Lung (tissue), 12 donors: ENCODE data around the gene SLC41A3. TPM values are rescaled to one million over a fixed set of nuclear protein-coding genes. Genes with fewer than 3 reads are reported as not detected.

Experiments
- ATAC-seq: fragments of 200-7000 bp; cut with Tn5 transposase; one replicate; pipeline ENCODE4 v1.9.1; 2020; ENCODE audit warnings: moderate number of reproducible peaks; ENCODE audit not compliant: insufficient read depth, low FRiP score
- DNase-seq, 3 donors: peaks; one replicate each; pipeline ENCODE4 v3.0.0-alpha.2; 2013 to 2017
- H3K27ac ChIP-seq, 2 donors: one replicate each; pipeline ENCODE4 v1.5.1; 2013; ENCODE audit warnings: mild to moderate bottlenecking in 2 of 2, moderate library complexity in 2 of 2, control low read depth in 1 of 2, inconsistent platforms in 1 of 2, low read depth in 1 of 2, low read length in 1 of 2
- H3K27me3 ChIP-seq, 3 donors: one replicate each; pipeline ENCODE4 v1.5.1; 2013; ENCODE audit warnings: low read length in 2 of 3; ENCODE audit not compliant: control insufficient read depth in 3 of 3, insufficient read depth in 3 of 3
- H3K36me3 ChIP-seq, 4 donors: one replicate each; pipeline ENCODE4 v1.5.1; 2013; ENCODE audit warnings: low read length in 4 of 4, mild to moderate bottlenecking in 1 of 4, moderate library complexity in 1 of 4; ENCODE audit not compliant: control insufficient read depth in 4 of 4, insufficient read depth in 4 of 4
- H3K4me1 ChIP-seq, 5 donors: one replicate each; pipeline ENCODE4 v1.5.1; 2013; ENCODE audit warnings: low read length in 5 of 5, mild to moderate bottlenecking in 2 of 5, moderate library complexity in 1 of 5; ENCODE audit not compliant: control insufficient read depth in 5 of 5, insufficient read depth in 5 of 5
- H3K4me3 ChIP-seq: one replicate; pipeline ENCODE4 v1.5.1; 2013; ENCODE audit warnings: mild to moderate bottlenecking, control low read depth, moderate library complexity
- H3K9ac ChIP-seq, 2 donors: one replicate each; pipeline ENCODE4 v1.5.1; 2013; ENCODE audit warnings: low read length in 2 of 2, control low read depth in 1 of 2; ENCODE audit not compliant: insufficient read depth in 1 of 2
- H3K9me3 ChIP-seq, 4 donors: one replicate each; pipeline ENCODE4 v1.5.1; 2013; ENCODE audit warnings: low read length in 3 of 4, mild to moderate bottlenecking in 1 of 4, moderate library complexity in 1 of 4; ENCODE audit not compliant: control insufficient read depth in 4 of 4, insufficient read depth in 3 of 4
- WGBS, 2 donors: extraction: QIAGEN DNeasy Blood & Tissue Kit; methylation state at CpG; one replicate each; pipeline ENCODE4 v1.1.7; 2013; 5-methylcytosine and 5-hydroxymethylcytosine counted together
- polyA plus RNA-seq, 2 donors: library from polyadenylated mRNA; stranded (reverse); fragments of 200-250 nt; gene quantifications; one replicate each; pipeline ENCODE4 v1.2.1, GENCODE V29; 2013
- total RNA-seq, 2 donors: library from RNA; depleted of rRNA in 1 of 2; stranded (reverse); fragments of >200 nt in 1 of 2; gene quantifications; one replicate each; pipeline ENCODE4 v1.2.1, GENCODE V29; 2014 to 2021
- TF ChIP-seq, protein P1 (sequence below): IDR thresholded peaks from 2 replicates; pipeline ENCODE4 v1.5.1; 2012; ENCODE audit warnings: mild to moderate bottlenecking; ENCODE audit errors: control extremely low read depth, extremely low read depth
- donor health status: control.
- donor health status: control.
- donor health status: Bipolar disorder and iron deficiency.
- donor health status: healthy.
- donor health status: DM: yes; HTN: yes; CAD: no.

Gene SLC41A3
- total and polyA plus RNA-seq, 4 donors: 16.9 to 50.2 (median 34.8) TPM

DNA sequence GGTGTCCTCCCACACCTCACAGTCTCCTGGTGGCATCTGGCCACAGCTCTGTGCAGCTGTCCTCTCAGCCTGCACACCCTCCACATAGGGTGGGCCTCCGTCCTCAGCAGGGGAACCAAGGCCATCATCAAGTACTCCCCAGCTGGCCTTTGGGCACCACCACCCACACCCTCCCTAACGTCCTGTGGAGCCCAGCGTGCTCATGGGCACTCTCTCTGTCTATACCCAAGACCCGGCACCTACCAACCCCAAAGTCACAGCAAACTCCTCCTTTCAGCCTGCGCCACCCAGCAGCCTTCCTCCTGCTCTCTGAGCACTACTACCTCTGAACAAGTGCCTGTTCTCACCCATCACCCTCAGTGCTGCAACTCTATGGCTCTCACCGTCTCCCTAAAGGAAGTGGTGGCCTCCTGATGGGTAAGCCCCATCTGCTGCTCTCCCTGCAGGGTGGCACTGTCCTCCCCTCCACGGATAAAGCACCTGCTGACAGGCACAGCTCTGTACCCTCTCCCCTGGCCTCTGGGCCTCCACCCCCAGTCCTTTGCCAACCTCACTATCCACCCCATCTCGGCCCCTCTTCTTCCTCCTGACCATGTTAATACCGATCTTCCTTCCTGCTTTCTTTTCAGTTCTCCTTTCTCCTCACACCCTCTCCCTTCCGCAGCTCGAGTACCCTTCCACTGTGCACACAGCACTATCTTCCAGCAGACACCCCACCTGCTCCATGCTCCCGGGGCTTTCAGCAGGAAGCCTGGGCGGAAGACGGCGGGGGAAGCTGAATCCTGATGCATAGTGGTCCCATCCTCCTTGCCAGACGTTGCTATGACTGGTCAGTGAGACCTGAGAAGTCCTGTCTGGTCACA is 31.5 kb downstream of the SLC41A3 start:
- TF ChIP-seq, protein P1, sequence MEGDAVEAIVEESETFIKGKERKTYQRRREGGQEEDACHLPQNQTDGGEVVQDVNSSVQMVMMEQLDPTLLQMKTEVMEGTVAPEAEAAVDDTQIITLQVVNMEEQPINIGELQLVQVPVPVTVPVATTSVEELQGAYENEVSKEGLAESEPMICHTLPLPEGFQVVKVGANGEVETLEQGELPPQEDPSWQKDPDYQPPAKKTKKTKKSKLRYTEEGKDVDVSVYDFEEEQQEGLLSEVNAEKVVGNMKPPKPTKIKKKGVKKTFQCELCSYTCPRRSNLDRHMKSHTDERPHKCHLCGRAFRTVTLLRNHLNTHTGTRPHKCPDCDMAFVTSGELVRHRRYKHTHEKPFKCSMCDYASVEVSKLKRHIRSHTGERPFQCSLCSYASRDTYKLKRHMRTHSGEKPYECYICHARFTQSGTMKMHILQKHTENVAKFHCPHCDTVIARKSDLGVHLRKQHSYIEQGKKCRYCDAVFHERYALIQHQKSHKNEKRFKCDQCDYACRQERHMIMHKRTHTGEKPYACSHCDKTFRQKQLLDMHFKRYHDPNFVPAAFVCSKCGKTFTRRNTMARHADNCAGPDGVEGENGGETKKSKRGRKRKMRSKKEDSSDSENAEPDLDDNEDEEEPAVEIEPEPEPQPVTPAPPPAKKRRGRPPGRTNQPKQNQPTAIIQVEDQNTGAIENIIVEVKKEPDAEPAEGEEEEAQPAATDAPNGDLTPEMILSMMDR: no peak
- 53 to 75% methylated on average over 16 of the region's 16 CpGs for WGBS, 2 donors
- H3K27ac ChIP-seq: no peak overlapping the region
- ATAC-seq (no peak), DNase-seq (no peak)
- H3K9me3 ChIP-seq: no peaks in the 10 kb centered on the region
- H3K9ac ChIP-seq: no peak overlapping the region
- peaks cover 0 to 4% (median 0%) of the 10 kb centered on the region in 5 donors for H3K4me1 ChIP-seq
- H3K4me3 ChIP-seq: no peak overlapping the region
- H3K36me3 ChIP-seq: peaks cover 0 to 8% (median 0%) of the 10 kb centered on the region in 4 donors
- no peaks in the 10 kb centered on the region for H3K27me3 ChIP-seq

DNA sequence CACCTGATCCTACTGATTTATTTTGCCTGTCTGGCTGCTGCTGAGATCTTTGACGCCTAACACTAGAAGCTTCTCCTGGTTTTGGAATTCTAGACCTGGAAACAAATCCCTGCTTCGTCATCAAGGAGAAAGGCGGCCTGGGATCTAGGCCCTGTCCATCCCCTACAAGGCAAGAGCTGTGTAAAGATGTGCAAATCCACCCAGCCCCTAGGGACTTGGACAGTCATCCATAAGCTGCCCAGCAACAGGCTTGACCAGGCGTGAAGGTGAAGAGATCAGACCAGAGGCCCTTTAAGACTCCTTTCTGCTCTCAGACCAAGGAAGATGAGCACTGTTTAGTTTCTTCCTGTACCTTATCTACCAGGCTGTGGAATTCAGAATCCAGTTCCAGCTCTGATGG is 32.2 kb downstream of the SLC41A3 start:
- Histone ChIP-seq H3K4me1 (no peaks in the 10 kb centered on the region), H3K4me3 (no peak overlapping the region), H3K9me3 (peaks cover 0 to 2% (median 0%) of the 10 kb centered on the region in 4 donors), H3K9ac (no peak overlapping the region), H3K27ac (no peak overlapping the region), H3K27me3 (no peaks in the 10 kb centered on the region), H3K36me3 (peaks cover 0 to 8% (median 2%) of the 10 kb centered on the region in 4 donors)
- DNase-seq (no peak), ATAC-seq (no peak)
- TF ChIP-seq, protein P1: no peak
- WGBS, 2 donors: 95 to 97% methylated on average over 4 of the region's 4 CpGs

DNA sequence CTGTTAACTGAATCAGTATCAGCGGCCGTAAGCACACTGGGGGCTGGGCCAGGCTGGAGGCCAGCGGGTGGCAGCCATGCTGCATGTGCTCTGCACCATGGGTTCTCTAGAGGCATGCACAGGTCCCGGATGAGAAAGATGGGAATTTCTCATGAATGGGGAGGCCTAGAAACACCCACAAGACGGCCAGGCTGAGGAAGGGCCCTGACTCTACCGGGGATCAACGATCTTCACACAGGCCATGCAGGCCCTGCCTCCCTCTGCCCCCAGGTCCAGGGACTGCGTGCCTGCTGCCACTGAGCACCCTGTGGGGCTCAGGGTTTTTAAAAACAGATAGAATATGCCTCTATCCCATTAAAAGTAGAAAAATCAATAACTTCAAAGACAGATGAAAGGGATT is 32.7 kb downstream of the SLC41A3 start:
- 82 to 90% methylated on average over 8 of the region's 8 CpGs for WGBS, 2 donors
- no peak overlapping the region for H3K27ac ChIP-seq
- ATAC-seq: no peak
- H3K4me3 ChIP-seq: no peak overlapping the region
- peaks cover 0 to 8% (median 2%) of the 10 kb centered on the region in 4 donors for H3K36me3 ChIP-seq
- TF ChIP-seq, protein P1: no peak
- H3K9me3 ChIP-seq: peaks cover 0 to 2% (median 0%) of the 10 kb centered on the region in 4 donors
- no peak for DNase-seq
- no peaks in the 10 kb centered on the region for H3K27me3 ChIP-seq
- no peak overlapping the region for H3K9ac ChIP-seq
- no peaks in the 10 kb centered on the region for H3K4me1 ChIP-seq
